ENCODE results near the gene DISP2. TPM values are rescaled to one million over a fixed set of nuclear protein-coding genes. Genes with fewer than 3 reads are reported as not detected.

DISP2 gene
- total and polyA plus RNA-seq, 8 donors = 0.14 to 4.1 (median 1.4) TPM

GRCh38 chr15:40428185-40428584 is 70.2 kb downstream of the DISP2 start:
- intact Hi-C loops (cut with DNase I) = loop anchor here in 2 of 3 donors (5.0 to 10.0 kb wide), 3 partner anchors 83 to 151 kb away; partner anchors contain the start of genes ANKRD63 (in 1 of the 2) and CCDC9B (in 1 of the 2)
- FAIRE-seq = no peak
- Histone ChIP-seq H3K4me1 (peaks cover 0 to 5% (median 0%) of the 10 kb centered on the region in 3 donors), H3K27me3 (no peaks in the 10 kb centered on the region), H3K9me3 (no peaks in the 10 kb centered on the region), H3K27ac (no peak overlapping the region), H3K36me3 (no peaks in the 10 kb centered on the region), H3K4me3 (no peak overlapping the region)
- DNase-seq = no peak
- no peak for TF ChIP-seq CTCF (IDR thresholded peaks at IDR 0.05)
- WGBS, 2 donors = 56 to 62% methylated on average over 4 of the region's 4 CpGs
- no peak for ATAC-seq

Other genes starting within 250 kb of the DISP2 start
- gene BMF, start 249.3 kb upstream of the DISP2 start, total RNA-seq = 10 to 100 TPM in 3 of 6 donors, 1 to 10 TPM in 3; 4.1 to 25.9 (median 8.5) TPM
- 1 to 10 TPM; 4.3 to 4.8 TPM for gene BMF, start 249.3 kb upstream of the DISP2 start, polyA plus RNA-seq
- 1 to 10 TPM in 3 of 6 donors, under 1 TPM in 1, not detected in 2; 0.92 to 1.9 (median 1.5) TPM for gene BUB1B, start 197.2 kb upstream of the DISP2 start, total RNA-seq
- under 1 TPM; 0.09 to 0.30 TPM for gene BUB1B, start 197.2 kb upstream of the DISP2 start, polyA plus RNA-seq
- gene PAK6, start 119.2 kb upstream of the DISP2 start, total RNA-seq = 1 to 10 TPM; 3.2 to 5.7 (median 4.6) TPM
- 1 to 10 TPM; 4.3 to 6.4 TPM for gene PAK6, start 119.2 kb upstream of the DISP2 start, polyA plus RNA-seq
- gene ANKRD63, start 75.2 kb upstream of the DISP2 start, total RNA-seq = not detected
- gene ANKRD63, start 75.2 kb upstream of the DISP2 start, polyA plus RNA-seq = not detected
- gene PLCB2, start 50.3 kb upstream of the DISP2 start, total RNA-seq = 10 to 100 TPM in 2 of 6 donors, 1 to 10 TPM in 3, under 1 TPM in 1; 0.94 to 23.5 (median 4.1) TPM
- 1 to 10 TPM; 5.3 to 9.7 TPM for gene PLCB2, start 50.3 kb upstream of the DISP2 start, polyA plus RNA-seq
- gene INAFM2, start 34.5 kb upstream of the DISP2 start, total RNA-seq = 10 to 100 TPM in 5 of 6 donors, 1 to 10 TPM in 1; 8.1 to 16.4 (median 11.3) TPM
- gene INAFM2, start 34.5 kb upstream of the DISP2 start, polyA plus RNA-seq = 10 to 100 TPM in 1 of 2 donors, 1 to 10 TPM in 1; 6.5 to 11.7 TPM
- 10 to 100 TPM; 18.3 to 63.6 (median 29.9) TPM for gene CCDC9B, start 17.3 kb upstream of the DISP2 start, total RNA-seq
- 10 to 100 TPM; 32.0 to 72.3 TPM for gene CCDC9B, start 17.3 kb upstream of the DISP2 start, polyA plus RNA-seq
- gene PHGR1, start 7.2 kb upstream of the DISP2 start, total RNA-seq = 1 to 10 TPM in 1 of 6 donors, under 1 TPM in 2, not detected in 3; 0.56 to 1.8 (median 0.78) TPM
- 10 to 100 TPM; 12.4 to 41.5 TPM for gene PHGR1, start 7.2 kb upstream of the DISP2 start, polyA plus RNA-seq
- 1 to 10 TPM; 2.2 to 8.4 (median 3.3) TPM for gene KNSTRN, start 24.5 kb downstream of the DISP2 start, total RNA-seq
- 1 to 10 TPM; 3.1 to 5.3 TPM for gene KNSTRN, start 24.5 kb downstream of the DISP2 start, polyA plus RNA-seq
- gene IVD, start 47.6 kb downstream of the DISP2 start, total RNA-seq = 10 to 100 TPM; 23.8 to 41.3 (median 30.1) TPM
- gene IVD, start 47.6 kb downstream of the DISP2 start, polyA plus RNA-seq = 10 to 100 TPM; 26.0 to 38.5 TPM
- 10 to 100 TPM in 4 of 6 donors, 1 to 10 TPM in 2; 8.0 to 16.3 (median 10.7) TPM for gene BAHD1, start 82.7 kb downstream of the DISP2 start, total RNA-seq
- gene BAHD1, start 82.7 kb downstream of the DISP2 start, polyA plus RNA-seq = 10 to 100 TPM in 1 of 2 donors, 1 to 10 TPM in 1; 9.7 to 13.1 TPM
- gene CHST14, start 112.8 kb downstream of the DISP2 start, total RNA-seq = 1 to 10 TPM; 3.1 to 8.9 (median 4.1) TPM
- 1 to 10 TPM; 4.0 to 6.1 TPM for gene CHST14, start 112.8 kb downstream of the DISP2 start, polyA plus RNA-seq
- 10 to 100 TPM; 13.5 to 22.6 (median 16.1) TPM for gene CCDC32, start 206.8 kb downstream of the DISP2 start, total RNA-seq
- 10 to 100 TPM; 14.3 to 20.8 TPM for gene CCDC32, start 206.8 kb downstream of the DISP2 start, polyA plus RNA-seq
- 1 to 10 TPM; 1.9 to 4.3 (median 3.1) TPM for gene RPUSD2, start 211.1 kb downstream of the DISP2 start, total RNA-seq
- gene RPUSD2, start 211.1 kb downstream of the DISP2 start, polyA plus RNA-seq = 1 to 10 TPM; 4.4 to 9.7 TPM
- under 1 TPM; 0.04 to 0.90 (median 0.35) TPM for gene KNL1, start 236.0 kb downstream of the DISP2 start, total RNA-seq
- under 1 TPM; 0.02 to 0.11 TPM for gene KNL1, start 236.0 kb downstream of the DISP2 start, polyA plus RNA-seq

Data from pancreas (tissue), 10 donors.